Measurements from ENCODE around the gene EIF3K.

EIF3K gene

GRCh38 chr19:38671654-38672053 is 52.7 kb downstream of the EIF3K start:
- ChIA-PET CTCF (interaction anchor here (0.6 to 2.4 kb wide), 3 partner anchors 15 to 284 kb away, joined by 3 to 8 read pairs (median 3); partner anchors contain the start of gene GGN), POLR2A (interaction anchor here (1.2 to 10.8 kb wide), 3 partner anchors 9 to 25 kb away, joined by 3 to 122 read pairs (median 4); partner anchors contain the start of gene ACTN4)
- Histone ChIP-seq H3K27ac (ENCODE audit: extremely low read depth, low read depth, low read length) (peak overlapping the region; percentile 61), H3K4me3 (ENCODE audit: low read depth, low read length) (no peak overlapping the region), H3K4me1 (ENCODE audit: control insufficient read depth, insufficient read depth, low read length) (peaks cover 46% of the 10 kb centered on the region), H3K9me3 (ENCODE audit: control insufficient read depth, insufficient read depth, low read depth, low read length) (no peaks in the 10 kb centered on the region), H3K36me3 (ENCODE audit: control insufficient read depth in 2 of 2, insufficient read depth in 1 of 2, low read length in 2 of 2) (peaks cover 0 to 13% of the 10 kb centered on the region in 2 experiments; a peak in 1 of 3 replicates)
- no peak for TF ChIP-seq TSHZ1 (tag by site-specific recombination; IDR thresholded peaks at IDR 0.05; ENCODE audit: borderline replicate concordance)
- no peak for TF ChIP-seq ZNF621 (tag by site-specific recombination; IDR thresholded peaks at IDR 0.05)
- TF ChIP-seq ZNF157 (tag by site-specific recombination; IDR thresholded peaks at IDR 0.05): no peak
- no peak for TF ChIP-seq ZNF132 (tag by site-specific recombination; IDR thresholded peaks at IDR 0.05; ENCODE audit: borderline replicate concordance)
- TF ChIP-seq ZNF660 (tag by site-specific recombination; IDR thresholded peaks at IDR 0.05): no peak
- TF ChIP-seq SP3 (tag by site-specific recombination; IDR thresholded peaks at IDR 0.05): no peak

DNA sequence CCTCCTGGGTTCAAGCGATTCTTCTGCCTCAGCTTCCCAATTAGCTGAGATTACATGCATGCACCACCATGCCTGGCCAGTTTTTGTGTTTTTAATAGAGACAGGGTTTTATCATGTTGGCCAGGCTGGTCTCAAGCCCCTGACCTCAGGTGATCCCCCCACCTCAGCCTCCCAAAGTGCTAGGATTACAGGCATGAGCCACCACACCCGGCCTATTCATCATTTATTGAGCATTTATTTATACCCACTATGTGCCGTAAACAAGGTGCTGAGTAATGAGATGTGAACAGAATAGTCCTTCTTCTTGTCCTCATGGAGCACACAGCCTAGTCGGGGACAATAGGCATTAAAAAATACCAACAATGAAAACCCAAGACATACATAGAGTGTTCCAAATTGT is 54.0 kb downstream of the EIF3K start:
- CTCF ChIA-PET: no interaction called here

GRCh38 chr19:38674388-38675171 is 55.6 kb downstream of the EIF3K start:
- POLR2A ChIA-PET: no interaction called here
- no peak for TF ChIP-seq GLIS2 (tag by site-specific recombination; IDR thresholded peaks at IDR 0.05)
- 0 out of 2 replicates have a peak, but pooled peaks have one; percentile 10 for TF ChIP-seq PRDM1 (tag by site-specific recombination; IDR thresholded peaks at IDR 0.05)
- TF ChIP-seq ZBTB17 (tag by site-specific recombination; IDR thresholded peaks at IDR 0.05): peak; percentile 73
- TF ChIP-seq ZNF600 (tag by site-specific recombination; IDR thresholded peaks at IDR 0.05): peak; percentile 59

More for the DNA sequence above, 54.0 kb downstream of the EIF3K start:
- Histone ChIP-seq H3K4me3 (ENCODE audit: low read depth, low read length) (no peak overlapping the region), H3K36me3 (ENCODE audit: control insufficient read depth in 2 of 2, insufficient read depth in 1 of 2, low read length in 2 of 2) (peaks cover 4 to 25% of the 10 kb centered on the region in 2 experiments; a peak in 2 of 3 replicates), H3K27ac (ENCODE audit: extremely low read depth, low read depth, low read length) (no peak overlapping the region), H3K4me1 (ENCODE audit: control insufficient read depth, insufficient read depth, low read length) (peaks cover 33% of the 10 kb centered on the region), H3K9me3 (ENCODE audit: control insufficient read depth, insufficient read depth, low read depth, low read length) (no peaks in the 10 kb centered on the region)
- peak; percentile 90 for TF ChIP-seq ZNF664 (tag by site-specific recombination; IDR thresholded peaks at IDR 0.05)
- TF ChIP-seq ZNF341 (tag by site-specific recombination; IDR thresholded peaks at IDR 0.05; ENCODE audit: low read depth): no peak
- TF ChIP-seq ZNF211 (tag by site-specific recombination; IDR thresholded peaks at IDR 0.05; ENCODE audit: low read depth): no peak
- no peak for TF ChIP-seq OVOL3 (tag by site-specific recombination; IDR thresholded peaks at IDR 0.05)
- TF ChIP-seq ZNF302 (tag by site-specific recombination; IDR thresholded peaks at IDR 0.05; ENCODE audit: low read depth): no peak
- POLR2A ChIA-PET: interaction anchor here (0.7 kb wide), 1 partner anchor 26 kb away, joined by 5 read pairs; no protein-coding TSS in a partner anchor

More at GRCh38 chr19:38674388-38675171, 55.6 kb downstream of the EIF3K start:
- peak overlapping the region; percentile 42 for H3K27ac ChIP-seq (ENCODE audit: extremely low read depth, low read depth, low read length)
- peaks cover 24% of the 10 kb centered on the region for H3K4me1 ChIP-seq (ENCODE audit: control insufficient read depth, insufficient read depth, low read length)
- no peak overlapping the region for H3K4me3 ChIP-seq (ENCODE audit: low read depth, low read length)
- peaks cover 10 to 25% of the 10 kb centered on the region in 2 experiments; a peak in 2 of 3 replicates for H3K36me3 ChIP-seq (ENCODE audit: control insufficient read depth in 2 of 2, insufficient read depth in 1 of 2, low read length in 2 of 2)
- CTCF ChIA-PET: interaction anchor here (0.5 to 1.3 kb wide), 3 partner anchors 12 to 299 kb away, joined by 3 to 5 read pairs (median 3); no protein-coding TSS in a partner anchor
- H3K9me3 ChIP-seq (ENCODE audit: control insufficient read depth, insufficient read depth, low read depth, low read length): no peaks in the 10 kb centered on the region

Data from HEK293 (cell line).